C1 segment of cervical spinal cord (tissue), 14 donors: ENCODE measurements around the gene MFAP4.

ENCODE experiments used
- DNase-seq, 14 donors: peaks; one replicate each; lab custom pipeline; 2025; lab: John Stamatoyannopoulos, UW

MFAP4 gene

GRCh38 chr17:19410875-19411620, 24.1 kb upstream of the MFAP4 start, which contains the start of gene RNF112:
TSS of gene RNF112 (plus strand) at chr17:19411232. CDS start at chr17:19411409, 177 bp downstream.
- DNase-seq: peak in 6 of 14 donors; percentile 9 to 94 (median 32)

- no peak for DNase-seq
Observed at GRCh38 chr17:19410091-19410490, 23.1 kb upstream of the MFAP4 start.

- no peak for DNase-seq
Observed at GRCh38 chr17:19409509-19409908, 22.5 kb upstream of the MFAP4 start.

GRCh38 chr17:19409066-19409465, 22.1 kb upstream of the MFAP4 start:
- no peak for DNase-seq

GRCh38 chr17:19408346-19408710, 21.3 kb upstream of the MFAP4 start:
- no peak for DNase-seq

- no peak for DNase-seq
Observed at GRCh38 chr17:19407601-19408345, 20.8 kb upstream of the MFAP4 start.

- no peak for DNase-seq
Observed at GRCh38 chr17:19405114-19405513, 18.1 kb upstream of the MFAP4 start.

- DNase-seq: no peak
Observed at GRCh38 chr17:19404264-19404663, 17.3 kb upstream of the MFAP4 start.

GRCh38 chr17:19403021-19403420, 16.0 kb upstream of the MFAP4 start:
- DNase-seq: no peak

GRCh38 chr17:19402171-19402570, 15.2 kb upstream of the MFAP4 start:
- no peak for DNase-seq

- DNase-seq: no peak
Observed at GRCh38 chr17:19401321-19402010, 14.5 kb upstream of the MFAP4 start.

- DNase-seq: no peak
Observed at GRCh38 chr17:19399750-19400450, 12.9 kb upstream of the MFAP4 start.

GRCh38 chr17:19398301-19399181, 11.6 kb upstream of the MFAP4 start:
- DNase-seq: no peak

GRCh38 chr17:19397556-19398041, 10.6 kb upstream of the MFAP4 start:
- DNase-seq: no peak

GRCh38 chr17:19392303-19392702, 5.3 kb upstream of the MFAP4 start:
- no peak for DNase-seq

GRCh38 chr17:19391432-19391831, 4.4 kb upstream of the MFAP4 start:
- DNase-seq: no peak

GRCh38 chr17:19390951-19391350, 4.0 kb upstream of the MFAP4 start:
- DNase-seq: no peak

- DNase-seq: no peak
Observed at GRCh38 chr17:19388791-19389785, 2.1 kb upstream of the MFAP4 start.

GRCh38 chr17:19387921-19388521, 1.0 kb upstream of the MFAP4 start:
- peak in 1 of 14 donors; percentile 30 for DNase-seq
